K562 (cell line): Measurements from ENCODE around the gene MFNG. TPM values are rescaled to one million over a fixed set of nuclear protein-coding genes. Genes with fewer than 3 reads are reported as not detected.

Experiments
- CBX8 ChIP-seq: fragments of 200-600 bp; sonication (generic); IDR thresholded peaks from 2 replicates; pipeline ENCODE4 v1.6.1; 2012; ENCODE audit warnings: borderline replicate concordance, mixed run types, low read depth, mild to moderate bottlenecking, moderate library complexity, mixed read lengths, low read length, control low read depth, inconsistent platforms; ENCODE audit not compliant: poor library complexity, severe bottlenecking; ENCODE audit errors: extremely low read depth
- CREBBP ChIP-seq: IDR thresholded peaks from one replicate; pipeline ENCODE4 v1.6.1; 2012; ENCODE audit warnings: low read depth, mild to moderate bottlenecking, control low read depth, inconsistent platforms, low read length
- GABPB1 ChIP-seq: sonication (generic); formaldehyde crosslinking; IDR thresholded peaks from 2 replicates; pipeline ENCODE4 v1.8.0; 2022; ENCODE audit warnings: mild to moderate bottlenecking, missing genetic modification reagents
- HIVEP1 ChIP-seq: fragments of 250-450 bp; sonication (Bioruptor Pico); IDR thresholded peaks from 2 replicates; pipeline ENCODE4 v1.4.0; 2020; ENCODE audit warnings: mild to moderate bottlenecking
- HOXB6 ChIP-seq: fragments of 250-450 bp; sonication (Bioruptor Pico); IDR thresholded peaks from 2 replicates; pipeline ENCODE4 v1.5.1; 2022; ENCODE audit warnings: mild to moderate bottlenecking, borderline replicate concordance
- KLF16 ChIP-seq: IDR thresholded peaks from 2 replicates; pipeline ENCODE4 v1.6.1; 2016; ENCODE audit warnings: antibody characterized with exemption
- MCM3 ChIP-seq: fragments of 450-650 bp; IDR thresholded peaks from 2 replicates; pipeline ENCODE4 v1.6.1; 2016
- MEF2A ChIP-seq: IDR thresholded peaks from 2 replicates; pipeline ENCODE4 v1.6.1; 2011; ENCODE audit warnings: low read depth, mild to moderate bottlenecking, low read length, moderate library complexity; ENCODE audit not compliant: control insufficient read depth
- NR4A1 ChIP-seq, 2 experiments: fragments of 250-450 bp in 1 of 2; fragments of 450-650 bp in 1 of 2; sonication (Bioruptor Pico) in 1 of 2; IDR thresholded peaks; 2 replicates each; pipeline versions ENCODE4 v1.4.0 to v1.6.1; 2016 to 2020; ENCODE audit warnings: mild to moderate bottlenecking in 2 of 2, missing compliant biosample characterization in 1 of 2, missing genetic modification characterization in 1 of 2, moderate library complexity in 1 of 2
- REST ChIP-seq, 2 experiments: fragments of 450-650 bp; formaldehyde crosslinking in 1 of 2; IDR thresholded peaks; 2 replicates each; pipeline versions ENCODE4 v1.4.0 to v1.6.1; 2014 to 2020; ENCODE audit warnings: mild to moderate bottlenecking in 2 of 2, borderline replicate concordance in 1 of 2, low read depth in 1 of 2
- polyA plus RNA-seq, 8 experiments: library from polyadenylated mRNA; depleted of rRNA in 4 of 8; stranded (reverse) in 5 of 8; unstranded in 3 of 8; fragments of >200 nt; fragmentation: Nextera tagmentation in 2 of 8; fragmentation: Illumina TruSeq in 1 of 8; extraction: Ambion mirVana in 2 of 8; extraction: Trizol in 1 of 8; gene quantifications; 2 replicates each; pipeline versions ENCODE4 v1.2.1 to v1.2.3, GENCODE V29; 2011 to 2014; ENCODE audit warnings: inconsistent platforms in 1 of 8, missing spikeins in 1 of 8
- total RNA-seq, 7 experiments: library from RNA; depleted of rRNA in 6 of 7; stranded (reverse); fragments of >200 nt in 6 of 7; fragmentation: Illumina TruSeq in 2 of 7; extraction: Trizol in 2 of 7; gene quantifications; 2 replicates each; pipeline versions ENCODE4 v1.2.1 to v1.2.3, GENCODE V29; 2011 to 2021; ENCODE audit warnings: low replicate concordance in 1 of 7
- TF ChIP-seq, protein P1 (sequence below): fragments of 450-650 bp; conservative IDR thresholded peaks from 2 replicates; pipeline ENCODE4 v1.6.1; 2016; ENCODE audit warnings: missing genetic modification characterization, low read depth, mild to moderate bottlenecking, control low read depth, missing compliant biosample characterization
- TF ChIP-seq, protein P2 (sequence below): sonication (generic); formaldehyde crosslinking; IDR thresholded peaks from 2 replicates; pipeline ENCODE4 v1.5.0; 2020; ENCODE audit warnings: missing genetic modification reagents

MFNG gene
- total and polyA plus RNA-seq, 9 of the 15 experiments (the other 6 are each of a cell fraction or from before 2014, with no cell fraction given) = 0.13 to 0.73 (median 0.38) TPM; not detected in 4

- TF ChIP-seq REST (IDR thresholded peaks at IDR 0.05; ENCODE audit: borderline replicate concordance) (no peak), REST (CRISPR knock-in tag; IDR thresholded peaks at IDR 0.05; ENCODE audit: low read depth) (no peak), GABPB1 (CRISPR knock-in tag) (no peak), CBX8 (no peak), NR4A1 (CRISPR knock-in tag; IDR thresholded peaks at IDR 0.05) (no peak), NR4A1 (tag; IDR thresholded peaks at IDR 0.05) (no peak), HOXB6 (CRISPR knock-in tag) (no peak), KLF16 (no peak), MEF2A (no peak), CREBBP (no peak), HIVEP1 (CRISPR knock-in tag) (no peak), MCM3 (no peak)
- TF ChIP-seq, protein P1, sequence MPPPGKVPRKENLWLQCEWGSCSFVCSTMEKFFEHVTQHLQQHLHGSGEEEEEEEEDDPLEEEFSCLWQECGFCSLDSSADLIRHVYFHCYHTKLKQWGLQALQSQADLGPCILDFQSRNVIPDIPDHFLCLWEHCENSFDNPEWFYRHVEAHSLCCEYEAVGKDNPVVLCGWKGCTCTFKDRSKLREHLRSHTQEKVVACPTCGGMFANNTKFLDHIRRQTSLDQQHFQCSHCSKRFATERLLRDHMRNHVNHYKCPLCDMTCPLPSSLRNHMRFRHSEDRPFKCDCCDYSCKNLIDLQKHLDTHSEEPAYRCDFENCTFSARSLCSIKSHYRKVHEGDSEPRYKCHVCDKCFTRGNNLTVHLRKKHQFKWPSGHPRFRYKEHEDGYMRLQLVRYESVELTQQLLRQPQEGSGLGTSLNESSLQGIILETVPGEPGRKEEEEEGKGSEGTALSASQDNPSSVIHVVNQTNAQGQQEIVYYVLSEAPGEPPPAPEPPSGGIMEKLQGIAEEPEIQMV (tag) = no peak
- TF ChIP-seq, protein P2, sequence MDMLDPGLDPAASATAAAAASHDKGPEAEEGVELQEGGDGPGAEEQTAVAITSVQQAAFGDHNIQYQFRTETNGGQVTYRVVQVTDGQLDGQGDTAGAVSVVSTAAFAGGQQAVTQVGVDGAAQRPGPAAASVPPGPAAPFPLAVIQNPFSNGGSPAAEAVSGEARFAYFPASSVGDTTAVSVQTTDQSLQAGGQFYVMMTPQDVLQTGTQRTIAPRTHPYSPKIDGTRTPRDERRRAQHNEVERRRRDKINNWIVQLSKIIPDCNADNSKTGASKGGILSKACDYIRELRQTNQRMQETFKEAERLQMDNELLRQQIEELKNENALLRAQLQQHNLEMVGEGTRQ = no peak
Measured at GRCh38 chr22:37480387-37481346, 5.5 kb downstream of the MFNG start (continued).
